ENCODE data around the gene CYTH3.

The CYTH3 gene

DNA sequence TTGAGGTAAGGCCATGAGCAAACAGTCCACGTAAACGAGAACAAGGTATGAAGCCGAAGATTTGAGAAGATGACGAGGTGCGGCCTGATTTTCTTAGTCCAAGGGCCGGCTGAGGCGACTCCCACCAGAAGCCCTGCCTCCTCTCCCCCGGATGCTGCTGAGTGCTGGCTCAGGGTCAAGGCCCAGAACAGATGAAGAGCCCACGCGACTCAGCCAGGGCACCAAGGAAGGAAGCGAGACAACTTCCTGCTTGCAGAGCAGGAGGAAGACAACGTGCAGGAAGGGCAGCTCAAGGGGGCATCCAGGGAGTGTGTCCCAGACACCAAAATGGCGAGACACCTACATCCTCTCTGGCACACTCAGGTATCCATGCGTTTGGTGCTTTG, 99.5 kb downstream of the CYTH3 start:
- TF ChIP-seq CTCF (IDR thresholded peaks at IDR 0.05; ENCODE audit: control insufficient read depth, insufficient read depth, low read depth, low read length, missing control alignments): no peak
- H3K4me3 ChIP-seq (ENCODE audit: control insufficient read depth, low read depth, low read length): no peak overlapping the region
- DNase-seq (ENCODE audit: low read depth): no peak

DNA sequence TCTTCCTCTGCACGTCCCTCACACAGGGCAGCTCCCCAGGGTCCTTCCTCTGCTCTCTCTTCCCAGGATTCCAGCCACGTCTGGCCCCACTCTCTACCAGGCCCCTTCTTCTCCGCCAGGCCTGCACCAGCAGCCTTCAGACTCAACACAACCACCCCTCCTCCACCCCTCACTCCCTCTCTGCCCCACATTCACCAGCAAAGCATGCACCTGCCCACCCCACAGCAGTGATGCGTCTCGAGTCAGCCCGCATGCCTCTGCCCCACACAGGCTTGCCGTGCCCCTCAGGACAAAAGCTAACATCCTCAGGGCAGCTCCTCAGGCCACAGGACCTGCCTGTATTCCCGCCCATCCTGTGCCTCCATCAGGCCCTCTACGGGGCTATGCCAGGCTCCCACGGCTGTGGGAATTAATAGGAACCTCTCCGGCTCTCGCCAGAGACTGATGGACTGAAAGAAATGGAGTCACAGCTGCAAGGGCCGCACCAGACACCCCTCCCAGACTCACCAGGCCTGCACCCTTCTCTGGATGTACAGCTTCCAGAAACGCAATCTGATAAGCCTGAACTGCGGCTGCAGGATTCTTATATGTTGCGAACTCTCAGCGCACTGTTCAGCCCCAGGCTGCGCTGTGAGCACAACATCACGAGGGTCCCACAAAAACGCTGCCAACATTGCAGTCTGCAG, 100.1 kb downstream of the CYTH3 start:
- no peak overlapping the region for H3K4me3 ChIP-seq (ENCODE audit: control insufficient read depth, low read depth, low read length)
- no peak for DNase-seq (ENCODE audit: low read depth)
- no peak for TF ChIP-seq CTCF (IDR thresholded peaks at IDR 0.05; ENCODE audit: control insufficient read depth, insufficient read depth, low read depth, low read length, missing control alignments)

DNA sequence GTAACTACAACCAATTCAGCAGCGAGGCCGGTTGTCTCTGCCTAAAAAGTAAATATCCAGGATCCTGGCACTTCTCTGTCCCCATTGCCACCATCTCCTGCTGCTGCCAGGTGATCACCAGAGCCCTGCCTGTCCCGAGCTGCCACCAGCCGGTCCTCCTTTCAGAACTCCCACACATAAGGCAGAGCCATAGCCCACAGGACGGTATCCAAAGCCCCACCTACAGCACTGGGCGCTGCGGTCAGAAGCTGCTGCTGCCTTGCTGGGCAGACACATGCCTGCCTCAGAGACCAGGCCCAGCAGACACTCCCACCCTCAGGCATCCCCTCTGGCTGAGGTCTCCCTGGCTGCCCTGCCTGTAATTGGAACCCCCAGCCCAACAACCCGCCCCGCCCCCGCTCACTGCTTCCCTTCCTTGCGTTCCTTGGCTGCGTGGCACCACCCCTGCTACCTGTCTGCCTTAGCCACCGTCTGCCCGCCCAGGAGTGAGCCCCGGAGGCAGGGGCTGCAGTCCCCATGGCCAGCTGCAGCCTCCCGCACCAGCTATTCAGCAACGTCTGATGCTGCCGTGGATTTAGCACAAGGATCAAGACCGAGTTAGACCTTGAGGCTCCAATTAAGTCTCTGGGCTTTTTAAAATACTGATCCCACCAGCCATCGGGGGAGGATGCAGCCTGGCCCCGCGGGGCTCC, 100.7 kb downstream of the CYTH3 start:
- no peak overlapping the region for H3K4me3 ChIP-seq (ENCODE audit: control insufficient read depth, low read depth, low read length)
- no peak for TF ChIP-seq CTCF (IDR thresholded peaks at IDR 0.05; ENCODE audit: control insufficient read depth, insufficient read depth, low read depth, low read length, missing control alignments)
- DNase-seq (ENCODE audit: low read depth): no peak

DNA sequence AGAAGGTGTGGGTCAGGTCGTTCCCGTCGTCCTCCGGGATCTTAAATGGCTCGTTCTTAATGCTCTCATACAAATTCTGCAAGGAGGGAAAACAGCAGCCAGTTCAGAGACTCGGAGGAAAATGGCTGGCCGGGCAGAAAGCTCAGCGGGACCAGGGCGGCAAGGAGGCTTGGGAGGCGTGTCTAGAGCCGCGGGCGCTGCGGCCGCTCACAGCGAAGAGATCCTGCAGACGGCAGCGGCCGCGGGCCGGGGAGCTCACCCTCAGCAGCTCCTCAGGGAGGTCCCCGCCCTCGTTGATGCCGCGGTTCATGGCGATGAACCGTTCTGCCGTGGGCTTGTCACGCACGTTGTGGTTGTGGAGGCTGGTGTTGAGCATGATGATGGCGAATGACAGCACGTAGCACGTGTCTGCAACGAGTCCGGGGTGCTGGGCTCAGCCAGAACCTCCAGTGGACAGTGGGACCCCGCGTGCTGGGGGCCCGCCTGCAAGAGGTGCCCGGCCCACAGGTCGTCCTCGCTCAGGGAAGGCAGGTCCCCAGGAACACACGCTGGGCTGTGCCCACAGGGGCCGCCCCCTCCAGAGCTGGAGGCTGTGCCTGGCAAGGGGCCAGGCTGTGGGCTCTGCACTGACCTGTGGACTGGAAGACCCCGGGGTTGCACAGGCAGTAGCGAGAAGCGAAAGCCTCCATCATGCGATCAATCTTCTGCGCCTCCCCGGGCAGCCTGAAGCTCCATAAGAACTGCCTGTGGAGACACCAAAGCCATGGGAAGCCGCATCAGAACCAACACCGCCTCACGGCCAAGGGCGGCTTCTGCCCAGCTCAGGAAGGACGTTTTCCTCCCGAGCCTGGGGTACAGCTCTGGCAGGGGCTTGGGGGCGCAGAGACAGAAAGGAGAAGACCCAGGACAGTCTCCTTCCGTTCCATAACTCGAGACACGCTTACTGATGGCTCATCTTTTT, 101.6 kb downstream of the CYTH3 start:
- no peak for TF ChIP-seq CTCF (IDR thresholded peaks at IDR 0.05; ENCODE audit: control insufficient read depth, insufficient read depth, low read depth, low read length, missing control alignments)
- DNase-seq (ENCODE audit: low read depth): no peak
- H3K4me3 ChIP-seq (ENCODE audit: control insufficient read depth, low read depth, low read length): no peak overlapping the region

GRCh38 chr7:6169805-6170520, 102.5 kb downstream of the CYTH3 start:
- H3K4me3 ChIP-seq (ENCODE audit: control insufficient read depth, low read depth, low read length): no peak overlapping the region
- DNase-seq (ENCODE audit: low read depth): no peak
- TF ChIP-seq CTCF (IDR thresholded peaks at IDR 0.05; ENCODE audit: control insufficient read depth, insufficient read depth, low read depth, low read length, missing control alignments): no peak

DNA sequence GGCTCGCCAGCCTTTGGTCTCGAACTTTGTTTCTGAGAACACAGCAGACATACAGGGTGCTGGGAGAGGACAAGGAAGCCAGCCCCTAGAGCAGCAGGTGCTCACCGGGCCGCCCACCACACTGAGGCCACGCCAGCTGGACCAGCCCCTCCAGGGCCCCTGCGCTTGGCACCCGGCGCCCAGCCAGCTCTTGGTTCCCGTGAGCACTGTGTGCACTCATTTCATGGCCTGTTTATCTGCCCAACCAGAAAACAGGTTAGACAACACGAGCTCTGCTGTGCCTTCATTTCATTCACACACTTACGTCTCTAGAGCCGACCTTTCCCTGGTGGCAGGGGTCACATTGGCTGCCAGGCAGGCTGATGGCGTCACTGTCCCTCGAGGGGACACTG, 104.0 kb downstream of the CYTH3 start:
- TF ChIP-seq CTCF (IDR thresholded peaks at IDR 0.05; ENCODE audit: control insufficient read depth, insufficient read depth, low read depth, low read length, missing control alignments): no peak
- H3K4me3 ChIP-seq (ENCODE audit: control insufficient read depth, low read depth, low read length): no peak overlapping the region
- no peak for DNase-seq (ENCODE audit: low read depth)
